Sigmoid colon (tissue), 4 donors: ENCODE measurements around the gene TMEM95.

Experiments
- EP300 ChIP-seq, 4 donors: sonication (generic); formaldehyde crosslinking; IDR thresholded peaks; one replicate each; pipeline ENCODE4 v1.6.1; 2017; ENCODE audit warnings: antibody characterized with exemption in 4 of 4
- POLR2A ChIP-seq, 2 donors: fragments of 450-650 bp; IDR thresholded peaks; one replicate each; pipeline ENCODE4 v1.6.1; 2016; ENCODE audit warnings: antibody characterized with exemption in 2 of 2, mild to moderate bottlenecking in 2 of 2, moderate library complexity in 2 of 2
- POLR2AphosphoS5 ChIP-seq, 4 donors: sonication (generic); formaldehyde crosslinking; IDR thresholded peaks; one replicate each; pipeline ENCODE4 v1.6.1; 2017; ENCODE audit warnings: antibody characterized with exemption in 4 of 4
- TF ChIP-seq, protein P1 (sequence below), 4 experiments: fragments of 450-650 bp in 3 of 4; fragments of 200-600 bp in 1 of 4; IDR thresholded peaks; one replicate each; pipeline ENCODE4 v1.5.1; 2016 to 2019; ENCODE audit warnings: antibody characterized with exemption in 4 of 4, mild to moderate bottlenecking in 3 of 4, moderate library complexity in 2 of 4

DNA sequence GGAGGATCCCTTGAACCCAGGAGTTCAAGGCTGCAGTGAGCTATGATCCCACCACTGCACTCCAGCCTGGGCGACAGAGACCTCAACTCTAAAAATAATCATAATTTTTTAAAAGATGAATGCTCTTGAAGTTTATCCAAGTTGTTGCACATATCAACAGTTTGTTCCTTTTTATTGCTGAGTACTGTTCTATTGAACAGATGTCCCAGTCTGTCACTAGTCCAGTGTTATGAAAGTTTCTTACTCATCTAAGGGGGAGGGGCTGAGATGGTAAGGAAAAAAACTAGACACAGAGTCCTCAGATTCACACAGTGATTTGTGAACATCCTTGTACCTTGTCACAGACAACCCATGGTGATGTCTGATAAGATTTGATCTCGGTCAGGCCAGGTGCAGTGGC lies 14.8 kb upstream of the TMEM95 start:
- TF ChIP-seq, protein P1, sequence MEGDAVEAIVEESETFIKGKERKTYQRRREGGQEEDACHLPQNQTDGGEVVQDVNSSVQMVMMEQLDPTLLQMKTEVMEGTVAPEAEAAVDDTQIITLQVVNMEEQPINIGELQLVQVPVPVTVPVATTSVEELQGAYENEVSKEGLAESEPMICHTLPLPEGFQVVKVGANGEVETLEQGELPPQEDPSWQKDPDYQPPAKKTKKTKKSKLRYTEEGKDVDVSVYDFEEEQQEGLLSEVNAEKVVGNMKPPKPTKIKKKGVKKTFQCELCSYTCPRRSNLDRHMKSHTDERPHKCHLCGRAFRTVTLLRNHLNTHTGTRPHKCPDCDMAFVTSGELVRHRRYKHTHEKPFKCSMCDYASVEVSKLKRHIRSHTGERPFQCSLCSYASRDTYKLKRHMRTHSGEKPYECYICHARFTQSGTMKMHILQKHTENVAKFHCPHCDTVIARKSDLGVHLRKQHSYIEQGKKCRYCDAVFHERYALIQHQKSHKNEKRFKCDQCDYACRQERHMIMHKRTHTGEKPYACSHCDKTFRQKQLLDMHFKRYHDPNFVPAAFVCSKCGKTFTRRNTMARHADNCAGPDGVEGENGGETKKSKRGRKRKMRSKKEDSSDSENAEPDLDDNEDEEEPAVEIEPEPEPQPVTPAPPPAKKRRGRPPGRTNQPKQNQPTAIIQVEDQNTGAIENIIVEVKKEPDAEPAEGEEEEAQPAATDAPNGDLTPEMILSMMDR (IDR thresholded peaks at IDR 0.05), result no peak
- no peak for TF ChIP-seq POLR2AphosphoS5 (IDR thresholded peaks at IDR 0.05)
- TF ChIP-seq POLR2A (IDR thresholded peaks at IDR 0.05), result no peak
- TF ChIP-seq EP300 (IDR thresholded peaks at IDR 0.05), result no peak
